GM12878 (cell line): ENCODE data around the gene RANBP6. TPM values are rescaled to one million over a fixed set of nuclear protein-coding genes. Genes with fewer than 3 reads are reported as not detected.

ENCODE experiments used
- ATAC-seq: fragments of 200-7000 bp; cut with Tn5 transposase; 3 replicates; pipeline ENCODE4 v1.9.1; 2020; ENCODE audit warnings: mild to moderate bottlenecking, moderate library complexity
- BruUV-seq: library from RNA; stranded (reverse); fragments of 400-500 nt; replicated peaks from 2 replicates; lab custom pipeline; 2021; lab: Mats Ljungman, UMichigan
- CTCF ChIA-PET: fragments of 300-600 bp; sonication (Branson Sonifier 250); formaldehyde crosslinking; extraction: SDS; loops from one replicate; lab custom pipeline; 2021; ENCODE audit warnings: inconsistent platforms; lab: Yijun Ruan, JAX
- POLR2A ChIA-PET: fragments of 350-600 bp; formaldehyde crosslinking; extraction: SDS; loops from one replicate; lab custom pipeline; 2021; ENCODE audit warnings: inconsistent platforms; lab: Charles Lee
- RAD21 ChIA-PET: fragments of 300-600 bp; sonication (Branson Sonifier 250); formaldehyde crosslinking; loops from one replicate; lab custom pipeline; 2023; ENCODE audit warnings: antibody characterized with exemption; ENCODE audit not compliant: unreplicated experiment; lab: Charles Lee
- SMC1A ChIA-PET: fragments of 300-600 bp; sonication (Branson Sonifier 250); formaldehyde crosslinking; loops from one replicate; lab custom pipeline; 2023; ENCODE audit not compliant: unreplicated experiment, uncharacterized antibody; lab: Charles Lee
- DNase-seq: peaks from one replicate; pipeline ENCODE4 v3.0.0-alpha.2; 2011; ENCODE audit warnings: low read depth, low spot score
- FAIRE-seq: peaks from 3 replicates; lab custom pipeline; 2011; peaks lifted over from hg19 to GRCh38; lab: Jason Lieb, UNC
- H2AFZ ChIP-seq: 2 replicates; pipeline ENCODE4 v1.6.0; 2011; ENCODE audit warnings: low read depth, low read length, control low read depth; ENCODE audit not compliant: control insufficient read depth
- H3K27ac ChIP-seq: 2 replicates; pipeline ENCODE4 v1.5.1; 2011; ENCODE audit warnings: control low read depth; ENCODE audit not compliant: control insufficient read depth, insufficient read depth
- H3K27me3 ChIP-seq, 2 experiments: replicated peaks in 1 of 2; 2 replicates each; pipeline versions ENCODE4 v1.6.0 to v1.6.1; 2011; ENCODE audit warnings: low read length in 1 of 2; ENCODE audit not compliant: control insufficient read depth in 2 of 2, insufficient read depth in 2 of 2
- H3K36me3 ChIP-seq, 2 experiments: 2 replicates each; pipeline ENCODE4 v1.5.1; 2011; ENCODE audit warnings: low read length in 1 of 2; ENCODE audit not compliant: control insufficient read depth in 2 of 2, insufficient read depth in 2 of 2
- H3K4me1 ChIP-seq: 2 replicates; pipeline ENCODE4 v1.6.1; 2011; ENCODE audit warnings: mild to moderate bottlenecking, low read length, moderate library complexity, mixed read lengths; ENCODE audit not compliant: control insufficient read depth, insufficient read depth
- H3K4me2 ChIP-seq: 2 replicates; pipeline ENCODE4 v1.6.0; 2011; ENCODE audit warnings: control low read depth; ENCODE audit not compliant: control insufficient read depth, insufficient read depth
- H3K4me3 ChIP-seq: fragments of 200-600 bp; sonication (generic); 2 replicates; pipeline ENCODE4 v1.5.1; 2016
- H3K79me2 ChIP-seq: 2 replicates; pipeline ENCODE4 v1.6.0; 2011; ENCODE audit warnings: low read length; ENCODE audit not compliant: control insufficient read depth, insufficient read depth
- H3K9ac ChIP-seq: 2 replicates; pipeline ENCODE4 v1.8.0; 2011; ENCODE audit warnings: low read length, control low read depth, mixed read lengths; ENCODE audit not compliant: control insufficient read depth, insufficient read depth
- H3K9me3 ChIP-seq: replicated peaks from 3 replicates; pipeline ENCODE4 v1.5.1; 2011; ENCODE audit warnings: mild to moderate bottlenecking, low read length; ENCODE audit not compliant: control insufficient read depth, insufficient read depth
- H4K20me1 ChIP-seq: 2 replicates; pipeline ENCODE4 v1.6.0; 2011; ENCODE audit not compliant: control insufficient read depth, insufficient read depth
- ATF2 ChIP-seq: IDR thresholded peaks from 2 replicates; pipeline ENCODE4 v1.6.1; 2012; ENCODE audit warnings: low read length, inconsistent platforms
- CREB1 ChIP-seq: IDR thresholded peaks from 2 replicates; pipeline ENCODE4 v1.6.1; 2012; ENCODE audit warnings: low read depth, mild to moderate bottlenecking, inconsistent platforms
- CTCF ChIP-seq, 3 experiments: IDR thresholded peaks in 2 of 3; conservative IDR thresholded peaks in 1 of 3; 2 replicates each; pipeline ENCODE4 v1.5.1; 2011; ENCODE audit warnings: low read depth in 3 of 3, low read length in 3 of 3, mild to moderate bottlenecking in 3 of 3, control low read depth in 2 of 3, moderate library complexity in 2 of 3, inconsistent platforms in 1 of 3, mixed read lengths in 1 of 3; ENCODE audit not compliant: control insufficient read depth in 2 of 3, insufficient read depth in 1 of 3; ENCODE audit errors: extremely low read depth in 1 of 3
- ETV6 ChIP-seq, 2 experiments: fragments of 450-650 bp in 1 of 2; IDR thresholded peaks in 1 of 2; conservative IDR thresholded peaks in 1 of 2; 2 replicates each; pipeline ENCODE4 v1.6.1; 2014; ENCODE audit warnings: antibody characterized with exemption in 1 of 2, borderline replicate concordance in 1 of 2, low read depth in 1 of 2, mild to moderate bottlenecking in 1 of 2, moderate library complexity in 1 of 2
- FOS ChIP-seq: IDR thresholded peaks from 3 replicates; pipeline ENCODE4 v1.6.1; 2011; ENCODE audit warnings: borderline replicate concordance; ENCODE audit not compliant: insufficient read length; ENCODE audit errors: extremely low read depth
- GABPA ChIP-seq: IDR thresholded peaks from 2 replicates; pipeline ENCODE4 v1.6.1; 2014; ENCODE audit warnings: antibody characterized with exemption, low read depth, mild to moderate bottlenecking, inconsistent platforms
- NBN ChIP-seq: fragments of 450-650 bp; IDR thresholded peaks from 2 replicates; pipeline ENCODE4 v1.6.1; 2016
- POU2F2 ChIP-seq: IDR thresholded peaks from 3 replicates; pipeline ENCODE4 v1.6.1; 2011; ENCODE audit warnings: low read depth, mild to moderate bottlenecking, low read length, borderline replicate concordance
- RAD51 ChIP-seq: fragments of 450-650 bp; IDR thresholded peaks from 2 replicates; pipeline ENCODE4 v1.6.1; 2016; ENCODE audit warnings: moderate library complexity, mild to moderate bottlenecking, inconsistent platforms
- RFX5 ChIP-seq: IDR thresholded peaks from 2 replicates; pipeline ENCODE4 v1.6.1; 2011; ENCODE audit warnings: low read depth, low read length, improper control_type of control experiment
- SUZ12 ChIP-seq: fragments of 200-600 bp; sonication (generic); IDR thresholded peaks from one replicate; pipeline ENCODE4 v1.6.1; 2018; ENCODE audit warnings: antibody characterized with exemption, mild to moderate bottlenecking; ENCODE audit not compliant: unreplicated experiment
- TAF1 ChIP-seq: IDR thresholded peaks from 2 replicates; pipeline ENCODE4 v1.6.1; 2011; ENCODE audit warnings: mild to moderate bottlenecking, low read depth, low read length, borderline replicate concordance
- ZNF592 ChIP-seq: fragments of 450-650 bp; IDR thresholded peaks from 2 replicates; pipeline ENCODE4 v1.6.1; 2017; ENCODE audit warnings: mild to moderate bottlenecking, moderate library complexity
- WGBS: methylation state at CpG from one replicate; pipeline ENCODE4 v1.1.6; 2016; ENCODE audit warnings: low lambda C conversion rate; ENCODE audit not compliant: insufficient replicate concordance, insufficient coverage; ENCODE audit errors: missing lambda C conversion rate; 5-methylcytosine and 5-hydroxymethylcytosine counted together
- in situ Hi-C: fragments of 300-500 bp; cut with MboI; formaldehyde crosslinking; loops from 9 replicates; pipeline ENCODE4 v1.14.3; 2018; ENCODE audit warnings: mixed read lengths
- intact Hi-C: fragments of 100-400 bp; cut with micrococcal nuclease; formaldehyde crosslinking; loops from one replicate; pipeline ENCODE4 v1.14.2; 2022; ENCODE audit not compliant: unreplicated experiment
- polyA plus RNA-seq, 11 experiments: library from polyadenylated mRNA; depleted of rRNA in 4 of 11; unstranded in 6 of 11; stranded (reverse) in 5 of 11; fragments of >200 nt; fragmentation: Nextera tagmentation in 4 of 11; fragmentation: Illumina TruSeq in 1 of 11; extraction: Ambion mirVana in 4 of 11; extraction: Trizol in 1 of 11; gene quantifications; 1 replicate in 1 of 11; 2 replicates in 10 of 11; pipeline versions ENCODE4 v1.2.1 to v1.2.3, GENCODE V29; 2011 to 2016; ENCODE audit warnings: inconsistent platforms in 2 of 11, missing spikeins in 2 of 11, low read depth in 1 of 11
- total RNA-seq, 4 experiments: library from RNA; depleted of rRNA in 3 of 4; stranded (reverse); fragments of >200 nt in 3 of 4; fragmentation: Illumina TruSeq in 1 of 4; extraction: Trizol in 1 of 4; gene quantifications; 2 replicates each; pipeline versions ENCODE4 v1.2.1 to v1.2.3, GENCODE V29; 2013 to 2021

Gene RANBP6
- total and polyA plus RNA-seq, 10 of the 15 experiments (the other 5 are each of a cell fraction or from before 2014, with no cell fraction given), result 10.9 to 26.9 (median 19.4) TPM

- Histone ChIP-seq H4K20me1 (no peaks in the 10 kb centered on the region), H3K4me1 (peaks cover 12% of the 10 kb centered on the region), H3K27me3 (no peaks in the 10 kb centered on the region), H2AFZ (peak overlapping the region; percentile 78), H3K4me3 (peak overlapping the region; percentile 82), H3K9me3 (no peaks in the 10 kb centered on the region), H3K9ac (peak overlapping the region; percentile 70), H3K4me2 (peak overlapping the region; percentile 83), H3K79me2 (peaks cover 53% of the 10 kb centered on the region), H3K36me3 (peaks cover 0 to 3% of the 10 kb centered on the region in 2 experiments; a peak in 2 of 4 replicates), H3K27ac (peak overlapping the region; percentile 66)
- WGBS, result 3% methylated on average over 20 of the region's 40 CpGs
- ATAC-seq, result peak; percentile 74
- FAIRE-seq, result peak; percentile 87
- intact Hi-C loops (loop anchor here (10.0 kb wide), 1 partner anchor 676 kb away; no protein-coding TSS in a partner anchor), in situ Hi-C loops (no loop called here)
- peak; percentile 88 for DNase-seq
- ChIA-PET CTCF (interaction anchor here (0.8 to 3.6 kb wide), 7 partner anchors 9 to 175 kb away, joined by 4 to 20 read pairs (median 9); partner anchors contain the start of gene ERMP1), POLR2A (interaction anchor here (0.7 to 1.9 kb wide), 10 partner anchors 9 to 90 kb away, joined by 3 to 15 read pairs (median 4); no protein-coding TSS in a partner anchor), SMC1A (interaction anchor here (0.7 to 3.3 kb wide), 18 partner anchors 8 to 182 kb away, joined by 3 to 13 read pairs (median 4); no protein-coding TSS in a partner anchor), RAD21 (interaction anchor here (0.6 to 3.8 kb wide), 13 partner anchors 8 to 567 kb away, joined by 3 to 26 read pairs (median 5); no protein-coding TSS in a partner anchor)
- BruUV-seq, result no TSS peak
- 0 out of 2 replicates have a peak, but pooled peaks have one; percentile 32 for TF ChIP-seq RAD51
- TF ChIP-seq FOS, result no peak
- TF ChIP-seq CTCF (IDR thresholded peaks at IDR 0.05 in 2 of 3, conservative IDR thresholded peaks at IDR 0.05 in 1 of 3; ENCODE audit: control insufficient read depth in 2 of 3, extremely low read depth in 1 of 3, insufficient read depth in 1 of 3, low read depth in 3 of 3, low read length in 3 of 3), result no peak
- peak; percentile 98 for TF ChIP-seq CREB1
- no peak for TF ChIP-seq ETV6 (conservative IDR thresholded peaks at IDR 0.05 in 1 of 2, IDR thresholded peaks at IDR 0.05 in 1 of 2; ENCODE audit: borderline replicate concordance in 1 of 2, low read depth in 1 of 2)
- no peak for TF ChIP-seq RFX5
- TF ChIP-seq SUZ12, result no peak
- TF ChIP-seq NBN, result 0 out of 2 replicates have a peak, but pooled peaks have one; percentile 38
- no peak for TF ChIP-seq GABPA
- peak; percentile 22; the same call in 1 of the 3 replicates for TF ChIP-seq POU2F2
- no peak for TF ChIP-seq ZNF592
- peak; percentile 73 for TF ChIP-seq TAF1
- no peak for TF ChIP-seq ATF2
Observed at GRCh38 chr9:6008169-6008979, 7.0 kb downstream of the RANBP6 start.
